B cell (primary cell): ENCODE data around the gene LRBA. TPM values are rescaled to one million over a fixed set of nuclear protein-coding genes. Genes with fewer than 3 reads are reported as not detected.

Experiments
- ATAC-seq: fragments of 200-7000 bp; cut with Tn5 transposase; one replicate; pipeline ENCODE4 v1.10.0; 2021; ENCODE audit warnings: low read depth, mild to moderate bottlenecking, moderate number of reproducible peaks, moderate library complexity
- CTCF ChIA-PET: fragments of 350-600 bp; sonication (Branson Sonifier 250); formaldehyde crosslinking; loops from one replicate; lab custom pipeline; 2021; ENCODE audit warnings: antibody characterized with exemption, inconsistent platforms; lab: Charles Lee
- POLR2A ChIA-PET: fragments of 350-600 bp; sonication (Branson Sonifier 250); formaldehyde crosslinking; loops from one replicate; lab custom pipeline; 2021; ENCODE audit warnings: antibody characterized with exemption; lab: Charles Lee
- DNase-seq: peaks from one replicate; pipeline ENCODE4 v3.0.0; 2013
- H2AFZ ChIP-seq: 2 replicates; pipeline ENCODE4 v1.6.1; 2012; ENCODE audit warnings: mild to moderate bottlenecking, low read depth, low read length; ENCODE audit not compliant: insufficient read depth, poor library complexity, severe bottlenecking
- H3K27ac ChIP-seq, 2 donors: 1 replicate in 1 of 2; 2 replicates in 1 of 2; pipeline ENCODE4 v1.5.1; 2012 to 2013; ENCODE audit warnings: low read length in 2 of 2, mild to moderate bottlenecking in 2 of 2, moderate library complexity in 1 of 2
- H3K27me3 ChIP-seq, 4 experiments: fragments of 200-600 bp in 1 of 4; sonication (generic) in 1 of 4; replicated peaks in 1 of 4; 1 replicate in 2 of 4; 2 replicates in 2 of 4; pipeline versions ENCODE4 v1.6.1 to v1.7.0; 2013 to 2016; ENCODE audit warnings: low read length in 3 of 4, mild to moderate bottlenecking in 2 of 4, mixed read lengths in 1 of 4, moderate library complexity in 1 of 4; ENCODE audit not compliant: insufficient read depth in 4 of 4, control insufficient read depth in 3 of 4; ENCODE audit errors: control extremely low read depth in 1 of 4
- H3K36me3 ChIP-seq, 2 experiments: replicated peaks in 1 of 2; 1 replicate in 1 of 2; 2 replicates in 1 of 2; pipeline versions ENCODE4 v1.6.1 to v1.7.1; 2013; ENCODE audit warnings: low read length in 1 of 2; ENCODE audit not compliant: insufficient read depth in 2 of 2, control insufficient read depth in 1 of 2; ENCODE audit errors: control extremely low read depth in 1 of 2, extremely low read depth in 1 of 2
- H3K4me1 ChIP-seq, 2 donors: fragments of 200-600 bp in 1 of 2; sonication (generic) in 1 of 2; 1 replicate in 1 of 2; 2 replicates in 1 of 2; pipeline versions ENCODE4 v1.5.1 to v1.6.1; 2013 to 2017; ENCODE audit warnings: low read length in 2 of 2; ENCODE audit not compliant: control insufficient read depth in 2 of 2, insufficient read depth in 2 of 2
- H3K4me2 ChIP-seq: replicated peaks from 2 replicates; pipeline ENCODE3; 2012; ENCODE audit warnings: mild to moderate bottlenecking, low read depth, low read length; ENCODE audit not compliant: poor library complexity, severe bottlenecking
- H3K4me3 ChIP-seq, 5 experiments: fragments of 200-600 bp in 1 of 5; sonication (generic) in 1 of 5; 1 replicate in 3 of 5; 2 replicates in 2 of 5; pipeline versions ENCODE4 v1.5.1 to v1.7.0; 2011 to 2016; ENCODE audit warnings: low read length in 4 of 5, mild to moderate bottlenecking in 4 of 5, low read depth in 2 of 5, control low read depth in 1 of 5, moderate library complexity in 1 of 5; ENCODE audit not compliant: insufficient read depth in 1 of 5; ENCODE audit errors: control extremely low read depth in 1 of 5, extremely low read depth in 1 of 5
- H3K79me2 ChIP-seq: fragments of 200-600 bp; sonication (generic); one replicate; pipeline ENCODE4 v1.6.0; 2016; ENCODE audit warnings: low read length; ENCODE audit not compliant: control insufficient read depth, insufficient read depth
- H3K9ac ChIP-seq: fragments of 200-600 bp; sonication (generic); 2 replicates; pipeline ENCODE4 v1.6.1; 2017; ENCODE audit warnings: mild to moderate bottlenecking, low read length, moderate library complexity
- H3K9me3 ChIP-seq, 3 donors: one replicate each; pipeline versions ENCODE4 v1.6.1 to v1.7.1; 2013; ENCODE audit warnings: low read length in 2 of 3; ENCODE audit not compliant: control insufficient read depth in 2 of 3, insufficient read depth in 1 of 3; ENCODE audit errors: control extremely low read depth in 1 of 3
- H4K20me1 ChIP-seq: 2 replicates; pipeline ENCODE4 v1.6.0; 2012; ENCODE audit warnings: mild to moderate bottlenecking, low read length; ENCODE audit not compliant: insufficient read depth, control insufficient read depth, poor library complexity, severe bottlenecking
- H3K27ac Mint-ChIP-seq: one replicate; pipeline ENCODE4 v1.8.0; 2021; ENCODE audit warnings: mixed read lengths
- H3K27me3 Mint-ChIP-seq: one replicate; pipeline ENCODE4 v1.8.0; 2021; ENCODE audit warnings: mixed read lengths
- H3K4me1 Mint-ChIP-seq: one replicate; pipeline ENCODE4 v1.8.0; 2021; ENCODE audit warnings: mixed read lengths
- H3K4me3 Mint-ChIP-seq: one replicate; pipeline ENCODE4 v1.8.0; 2021; ENCODE audit warnings: mixed read lengths
- H3K9me3 Mint-ChIP-seq: one replicate; pipeline ENCODE4 v1.8.0; 2022; ENCODE audit warnings: mixed read lengths; ENCODE audit not compliant: insufficient read depth
- CTCF ChIP-seq: fragments of 200-600 bp; IDR thresholded peaks from one replicate; pipeline ENCODE4 v1.8.0; 2022; ENCODE audit warnings: antibody characterized with exemption, mild to moderate bottlenecking
- EZH2 ChIP-seq: IDR thresholded peaks from 2 replicates; pipeline ENCODE4 v1.6.1; 2012; ENCODE audit warnings: borderline replicate concordance, low read depth, mild to moderate bottlenecking, moderate library complexity, low read length; ENCODE audit not compliant: insufficient read depth, poor library complexity, severe bottlenecking
- WGBS: methylation state at CpG from one replicate; pipeline ENCODE4 v1.1.5; 2013; ENCODE audit warnings: missing lambda C conversion rate; ENCODE audit not compliant: insufficient coverage; 5-methylcytosine and 5-hydroxymethylcytosine counted together
- intact Hi-C: fragments of 100-400 bp; cut with micrococcal nuclease; formaldehyde crosslinking; loops from one replicate; pipeline ENCODE4 v1.10.0; 2022
- polyA plus RNA-seq: library from polyadenylated mRNA; depleted of rRNA; stranded (reverse); fragments of >200 nt; gene quantifications from 2 replicates; pipeline ENCODE4 v1.2.3, GENCODE V29; 2012
- total RNA-seq, 2 donors: library from RNA; stranded (reverse); fragments of 120-200 nt in 1 of 2; gene quantifications; 1 replicate in 1 of 2; 2 replicates in 1 of 2; pipeline versions ENCODE4 v1.2.3 to v1.2.4, GENCODE V29; 2013 to 2022

The LRBA gene
- total and polyA plus RNA-seq, 2 donors (not counting 1 experiment from before 2014, with no cell fraction given) = 17.5 to 86.7 TPM

GRCh38 chr4:150744570-150744969, 270.5 kb downstream of the LRBA start:
- intact Hi-C loops = no loop called here
- H3K4me2 ChIP-seq = no peak overlapping the region
- H2AFZ ChIP-seq = no peak overlapping the region
- H3K36me3 ChIP-seq = peaks cover 2 to 7% of the 10 kb centered on the region in 2 experiments
- no peaks in the 10 kb centered on the region for H4K20me1 ChIP-seq
- H3K4me3 ChIP-seq = no peak overlapping the region
- no peaks in the 10 kb centered on the region for H3K27me3 ChIP-seq
- H3K9me3 ChIP-seq = peaks cover 0 to 1% (median 0%) of the 10 kb centered on the region in 3 donors
- ATAC-seq (no peak), DNase-seq (no peak)
- POLR2A ChIA-PET = no interaction called here
- no peak for TF ChIP-seq CTCF
- no peak for TF ChIP-seq EZH2
- H3K27ac ChIP-seq = no peak overlapping the region
- CTCF ChIA-PET = no interaction called here
- Mint-ChIP-seq H3K4me3 (no peak overlapping the region), H3K27ac (no peak overlapping the region), H3K27me3 (no peaks in the 10 kb centered on the region), H3K9me3 (peaks cover 3% of the 10 kb centered on the region), H3K4me1 (no peaks in the 10 kb centered on the region)
- no peak overlapping the region for H3K9ac ChIP-seq
- H3K79me2 ChIP-seq = no peaks in the 10 kb centered on the region
- no CpG with 5 or more reads among the region's 2 CpGs for WGBS
- H3K4me1 ChIP-seq = no peaks in the 10 kb centered on the region

GRCh38 chr4:150743564-150744342, 271.3 kb downstream of the LRBA start:
- WGBS = no CpG with 5 or more reads among the region's 2 CpGs

More at GRCh38 chr4:150743564-150744342, 271.3 kb downstream of the LRBA start:
- intact Hi-C loops = no loop called here
- no peak for DNase-seq
- Histone ChIP-seq H3K27ac (no peak overlapping the region), H2AFZ (no peak overlapping the region), H4K20me1 (no peaks in the 10 kb centered on the region), H3K9me3 (peaks cover 0 to 1% (median 0%) of the 10 kb centered on the region in 3 donors), H3K4me2 (no peak overlapping the region), H3K4me3 (no peak overlapping the region), H3K79me2 (no peaks in the 10 kb centered on the region), H3K36me3 (peaks cover 2 to 7% of the 10 kb centered on the region in 2 experiments), H3K9ac (no peak overlapping the region), H3K4me1 (no peaks in the 10 kb centered on the region), H3K27me3 (no peaks in the 10 kb centered on the region)
- H3K9me3 Mint-ChIP-seq = peaks cover 3% of the 10 kb centered on the region
- no peaks in the 10 kb centered on the region for H3K4me1 Mint-ChIP-seq
- H3K27me3 Mint-ChIP-seq = no peaks in the 10 kb centered on the region
- POLR2A ChIA-PET = no interaction called here
- no peak for TF ChIP-seq CTCF
- no peak for TF ChIP-seq EZH2
- no peak for ATAC-seq
- CTCF ChIA-PET = no interaction called here
- no peak overlapping the region for H3K4me3 Mint-ChIP-seq
- no peak overlapping the region for H3K27ac Mint-ChIP-seq
